ENCODE measurements around the gene AKAP13. TPM values are rescaled to one million over a fixed set of nuclear protein-coding genes. Genes with fewer than 3 reads are reported as not detected.

AKAP13 gene
- total RNA-seq, 6 donors from 2014 or later = 329 to 1,278 (median 748) TPM

- Histone ChIP-seq H3K4me1 (peaks cover 27 to 49% (median 35%) of the 10 kb centered on the region in 4 donors), H3K27ac (peak overlapping the region; percentile 55 to 80 (median 73)), H3K27me3 (no peaks in the 10 kb centered on the region), H3K4me3 (no peak overlapping the region), H3K36me3 (peaks cover 65 to 96% (median 75%) of the 10 kb centered on the region in 4 donors), H3K9me3 (no peaks in the 10 kb centered on the region)
- WGBS, 2 donors = 66 to 72% methylated on average over 2 of the region's 2 CpGs
- TF ChIP-seq POLR2A (IDR thresholded peaks at IDR 0.05) = no peak
- no peak for TF ChIP-seq POLR2AphosphoS5 (IDR thresholded peaks at IDR 0.05)
- no peak for TF ChIP-seq CTCF (IDR thresholded peaks at IDR 0.05)
- TF ChIP-seq EP300 (IDR thresholded peaks at IDR 0.05) = no peak
- ATAC-seq (ENCODE audit: low FRiP score in 2 of 2) (peak in 1 of 2 donors; percentile 75), DNase-seq (no peak)
Measured at GRCh38 chr15:85727068-85727467, 346.7 kb downstream of the AKAP13 start.

GRCh38 chr15:85730001-85730820 lies 349.8 kb downstream of the AKAP13 start:
- ATAC-seq (ENCODE audit: low FRiP score in 2 of 2) = peak; percentile 71 to 78
- DNase-seq = no peak
- WGBS, 2 donors = 40 to 42% methylated on average over 5 of the region's 5 CpGs
- peaks cover 10 to 34% (median 16%) of the 10 kb centered on the region in 4 donors for H3K4me1 ChIP-seq
- H3K36me3 ChIP-seq = peaks cover 64 to 98% (median 78%) of the 10 kb centered on the region in 4 donors
- no peak overlapping the region for H3K4me3 ChIP-seq
- peaks cover 0 to 8% (median 1%) of the 10 kb centered on the region in 4 donors for H3K9me3 ChIP-seq
- no peak for TF ChIP-seq POLR2AphosphoS5 (IDR thresholded peaks at IDR 0.05)
- peak; percentile 60 to 85 (median 76) for TF ChIP-seq CTCF (IDR thresholded peaks at IDR 0.05)
- TF ChIP-seq POLR2A (IDR thresholded peaks at IDR 0.05) = no peak
- H3K27me3 ChIP-seq = no peaks in the 10 kb centered on the region
- peak overlapping the region in 2 of 4 donors; percentile 77 to 80 for H3K27ac ChIP-seq

- Histone ChIP-seq H3K27ac (no peak overlapping the region), H3K27me3 (no peaks in the 10 kb centered on the region), H3K4me3 (no peak overlapping the region), H3K9me3 (peaks cover 0 to 8% (median 1%) of the 10 kb centered on the region in 4 donors), H3K4me1 (peaks cover 0 to 12% (median 6%) of the 10 kb centered on the region in 4 donors), H3K36me3 (peaks cover 67 to 99% (median 82%) of the 10 kb centered on the region in 4 donors)
- ATAC-seq (ENCODE audit: low FRiP score in 2 of 2) (no peak), DNase-seq (no peak)
- TF ChIP-seq POLR2A (IDR thresholded peaks at IDR 0.05) = no peak
- no peak for TF ChIP-seq CTCF (IDR thresholded peaks at IDR 0.05)
- no peak for TF ChIP-seq EP300 (IDR thresholded peaks at IDR 0.05)
- no peak for TF ChIP-seq POLR2AphosphoS5 (IDR thresholded peaks at IDR 0.05)
Measured at GRCh38 chr15:85733416-85733815, 353.0 kb downstream of the AKAP13 start.

GRCh38 chr15:85737061-85737460 lies 356.7 kb downstream of the AKAP13 start:
- peaks cover 65 to 98% (median 81%) of the 10 kb centered on the region in 4 donors for H3K36me3 ChIP-seq

More at GRCh38 chr15:85737061-85737460, 356.7 kb downstream of the AKAP13 start:
- no peak for DNase-seq
- no peaks in the 10 kb centered on the region for H3K27me3 ChIP-seq
- H3K4me1 ChIP-seq = peaks cover 0 to 3% (median 0%) of the 10 kb centered on the region in 4 donors
- ATAC-seq (ENCODE audit: low FRiP score in 2 of 2) = no peak
- H3K9me3 ChIP-seq = peaks cover 0 to 8% (median 1%) of the 10 kb centered on the region in 4 donors
- 83 to 94% methylated on average over 6 of the region's 6 CpGs for WGBS, 2 donors
- H3K4me3 ChIP-seq = no peak overlapping the region
- TF ChIP-seq CTCF (IDR thresholded peaks at IDR 0.05) (no peak), POLR2A (IDR thresholded peaks at IDR 0.05) (no peak), POLR2AphosphoS5 (IDR thresholded peaks at IDR 0.05) (no peak), EP300 (IDR thresholded peaks at IDR 0.05) (no peak)
- H3K27ac ChIP-seq = no peak overlapping the region
